OCI-LY1 (cell line): ENCODE data around the gene DDX49.
"Not testable (repeated sequence)": the region's sequence is repeated elsewhere in the genome, so short reads cannot be mapped to it uniquely, and the experiment has no call there.

Source experiments
- H2AFZ ChIP-seq: fragments of 200-600 bp; sonication (generic), shearing (Covaris generic); 2 replicates; pipeline ENCODE4 v1.6.0; 2014; ENCODE audit warnings: antibody characterized with exemption, mild to moderate bottlenecking, low read length
- H3F3A ChIP-seq: fragments of 200-600 bp; sonication (generic), shearing (Covaris generic); 2 replicates; pipeline ENCODE4 v1.6.0; 2014; ENCODE audit warnings: mild to moderate bottlenecking, antibody characterized with exemption, low read length, moderate library complexity; ENCODE audit not compliant: insufficient read depth
- H3K27ac ChIP-seq: fragments of 200-600 bp; sonication (generic); 2 replicates; pipeline ENCODE4 v1.5.1; 2014; ENCODE audit warnings: low read length, mixed run types, mild to moderate bottlenecking, low read depth; ENCODE audit not compliant: poor library complexity, severe bottlenecking
- H3K27me3 ChIP-seq: fragments of 200-600 bp; sonication (generic); 2 replicates; pipeline ENCODE4 v1.6.0; 2014; ENCODE audit warnings: antibody characterized with exemption, mild to moderate bottlenecking, low read length, moderate library complexity; ENCODE audit not compliant: insufficient read depth
- H3K36me3 ChIP-seq: fragments of 200-600 bp; sonication (generic); 2 replicates; pipeline ENCODE4 v1.6.1; 2014; ENCODE audit warnings: mild to moderate bottlenecking, antibody characterized with exemption, low read length, moderate library complexity, mixed read lengths; ENCODE audit not compliant: insufficient read depth
- H3K4me1 ChIP-seq: fragments of 200-600 bp; sonication (generic); 2 replicates; pipeline ENCODE4 v1.5.1; 2014; ENCODE audit warnings: mild to moderate bottlenecking, low read length, moderate library complexity; ENCODE audit not compliant: insufficient read depth, severe bottlenecking
- H3K4me2 ChIP-seq: fragments of 200-600 bp; sonication (generic), shearing (Covaris generic); 2 replicates; pipeline ENCODE4 v1.6.1; 2014; ENCODE audit warnings: low read length
- H3K4me3 ChIP-seq: fragments of 200-600 bp; sonication (generic); 2 replicates; pipeline ENCODE4 v1.5.1; 2014; ENCODE audit warnings: low read length, low read depth, mild to moderate bottlenecking, mixed read lengths; ENCODE audit not compliant: poor library complexity, severe bottlenecking
- H3K79me2 ChIP-seq: fragments of 200-600 bp; shearing (Covaris generic); 2 replicates; pipeline ENCODE4 v1.6.1; 2016; ENCODE audit warnings: mixed run types, low read length, mixed read lengths; ENCODE audit not compliant: insufficient read depth
- H3K9ac ChIP-seq: fragments of 200-600 bp; sonication (generic), shearing (Covaris generic); 2 replicates; pipeline ENCODE4 v1.6.1; 2014; ENCODE audit warnings: mild to moderate bottlenecking, low read length, mixed read lengths
- H3K9me2 ChIP-seq: fragments of 200-600 bp; sonication (generic), shearing (Covaris generic); 2 replicates; pipeline ENCODE4 v1.6.1; 2014; ENCODE audit warnings: low read depth, mild to moderate bottlenecking, low read length, mixed read lengths
- H3K9me3 ChIP-seq: fragments of 200-600 bp; shearing (Covaris generic); 2 replicates; pipeline ENCODE4 v1.6.1; 2014; ENCODE audit warnings: low read length, mixed read lengths
- H4K20me1 ChIP-seq: fragments of 200-600 bp; sonication (generic), shearing (Covaris generic); 2 replicates; pipeline ENCODE4 v1.6.0; 2016; ENCODE audit warnings: mild to moderate bottlenecking, low read length; ENCODE audit not compliant: insufficient read depth
- EZH2 ChIP-seq: fragments of 200-600 bp; sonication (generic), shearing (Covaris generic); IDR thresholded peaks from 2 replicates; pipeline ENCODE4 v1.8.0; 2017; ENCODE audit warnings: borderline replicate concordance, mixed run types, mild to moderate bottlenecking, antibody characterized with exemption, low read length, moderate library complexity, mixed read lengths
- TF ChIP-seq, protein P1 (sequence below): fragments of 200-600 bp; sonication (generic), shearing (Covaris generic); IDR thresholded peaks from 2 replicates; pipeline ENCODE4 v1.5.1; 2017; ENCODE audit warnings: mild to moderate bottlenecking, antibody characterized with exemption, low read length, moderate library complexity, mixed read lengths

The DDX49 gene

GRCh38 chr19:18913466-18913865 lies 6.0 kb upstream of the DDX49 start:
- H3K4me2 ChIP-seq, result no peak overlapping the region
- no peak overlapping the region for H3K9ac ChIP-seq
- H3K79me2 ChIP-seq, result peaks cover 11% of the 10 kb centered on the region
- no peak overlapping the region for H3K27ac ChIP-seq
- peaks cover 17% of the 10 kb centered on the region for H3K4me1 ChIP-seq
- peaks cover 56% of the 10 kb centered on the region for H3K36me3 ChIP-seq
- TF ChIP-seq EZH2, result no peak
- TF ChIP-seq, protein P1, sequence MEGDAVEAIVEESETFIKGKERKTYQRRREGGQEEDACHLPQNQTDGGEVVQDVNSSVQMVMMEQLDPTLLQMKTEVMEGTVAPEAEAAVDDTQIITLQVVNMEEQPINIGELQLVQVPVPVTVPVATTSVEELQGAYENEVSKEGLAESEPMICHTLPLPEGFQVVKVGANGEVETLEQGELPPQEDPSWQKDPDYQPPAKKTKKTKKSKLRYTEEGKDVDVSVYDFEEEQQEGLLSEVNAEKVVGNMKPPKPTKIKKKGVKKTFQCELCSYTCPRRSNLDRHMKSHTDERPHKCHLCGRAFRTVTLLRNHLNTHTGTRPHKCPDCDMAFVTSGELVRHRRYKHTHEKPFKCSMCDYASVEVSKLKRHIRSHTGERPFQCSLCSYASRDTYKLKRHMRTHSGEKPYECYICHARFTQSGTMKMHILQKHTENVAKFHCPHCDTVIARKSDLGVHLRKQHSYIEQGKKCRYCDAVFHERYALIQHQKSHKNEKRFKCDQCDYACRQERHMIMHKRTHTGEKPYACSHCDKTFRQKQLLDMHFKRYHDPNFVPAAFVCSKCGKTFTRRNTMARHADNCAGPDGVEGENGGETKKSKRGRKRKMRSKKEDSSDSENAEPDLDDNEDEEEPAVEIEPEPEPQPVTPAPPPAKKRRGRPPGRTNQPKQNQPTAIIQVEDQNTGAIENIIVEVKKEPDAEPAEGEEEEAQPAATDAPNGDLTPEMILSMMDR, result no peak
- H3F3A ChIP-seq, result no peaks in the 10 kb centered on the region
- H2AFZ ChIP-seq, result no peak overlapping the region
- no peaks in the 10 kb centered on the region for H4K20me1 ChIP-seq
- H3K27me3 ChIP-seq, result no peaks in the 10 kb centered on the region
- H3K9me2 ChIP-seq, result no peaks in the 10 kb centered on the region
- H3K4me3 ChIP-seq, result no peak overlapping the region
- no peaks in the 10 kb centered on the region for H3K9me3 ChIP-seq

GRCh38 chr19:18915639-18916038 lies 3.9 kb upstream of the DDX49 start:
- no peak overlapping the region for H3K27ac ChIP-seq
- H3K36me3 ChIP-seq, result peaks cover 40% of the 10 kb centered on the region
- H3K9me2 ChIP-seq, result no peaks in the 10 kb centered on the region
- TF ChIP-seq, protein P1, result peak; percentile 63
- TF ChIP-seq EZH2, result no peak
- no peak overlapping the region for H3K9ac ChIP-seq
- no peaks in the 10 kb centered on the region for H3K9me3 ChIP-seq
- peaks cover 21% of the 10 kb centered on the region for H3K79me2 ChIP-seq
- H3F3A ChIP-seq, result no peaks in the 10 kb centered on the region
- H2AFZ ChIP-seq, result no peak overlapping the region
- H3K4me2 ChIP-seq, result no peak overlapping the region
- no peaks in the 10 kb centered on the region for H3K27me3 ChIP-seq
- H3K4me3 ChIP-seq, result no peak overlapping the region
- no peaks in the 10 kb centered on the region for H4K20me1 ChIP-seq
- H3K4me1 ChIP-seq, result peaks cover 25% of the 10 kb centered on the region

DNA sequence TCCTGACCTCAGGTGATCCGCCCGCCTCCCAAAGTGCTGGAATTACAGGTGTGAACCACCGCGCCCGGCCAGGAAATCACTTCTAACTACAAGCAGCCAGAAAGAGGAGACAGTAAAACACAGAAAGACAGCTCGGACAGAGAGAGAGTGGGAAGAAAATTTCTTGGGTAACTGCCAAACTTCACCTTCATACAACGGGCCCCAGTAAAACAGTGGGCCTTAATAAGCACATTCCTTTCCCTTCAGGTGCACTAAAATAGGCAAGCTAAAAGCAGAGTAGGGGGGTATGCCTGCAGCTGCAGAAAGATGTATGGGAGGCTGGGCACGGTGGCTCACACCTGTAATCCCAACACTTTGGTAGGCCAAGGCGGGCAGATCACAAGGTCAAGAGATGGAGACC lies 1.9 kb upstream of the DDX49 start:
- H3K9me2 ChIP-seq, H4K20me1 ChIP-seq, H3K27ac ChIP-seq, H3K9me3 ChIP-seq, H3K9ac ChIP-seq, H3F3A ChIP-seq, H3K27me3 ChIP-seq, H2AFZ ChIP-seq: not testable (repeated sequence)
- Histone ChIP-seq H3K36me3 (peaks cover 42% of the 10 kb centered on the region), H3K4me3 (peak overlapping the region; percentile 94), H3K4me2 (peak overlapping the region; percentile 75), H3K4me1 (peaks cover 31% of the 10 kb centered on the region), H3K79me2 (peaks cover 21% of the 10 kb centered on the region)

- H3K79me2 ChIP-seq, result peaks cover 19% of the 10 kb centered on the region
- H3K36me3 ChIP-seq, result peaks cover 45% of the 10 kb centered on the region
- no peaks in the 10 kb centered on the region for H3K9me2 ChIP-seq
- no peaks in the 10 kb centered on the region for H4K20me1 ChIP-seq
- no peaks in the 10 kb centered on the region for H3F3A ChIP-seq
- H3K4me1 ChIP-seq, result peaks cover 31% of the 10 kb centered on the region
- peak overlapping the region; percentile 94 for H3K4me3 ChIP-seq
- H3K9ac ChIP-seq, result peak overlapping the region; percentile 87
- TF ChIP-seq, protein P1, result no peak
- no peak for TF ChIP-seq EZH2
- H3K4me2 ChIP-seq, result peak overlapping the region; percentile 90
- no peak overlapping the region for H3K27ac ChIP-seq
- H3K27me3 ChIP-seq, result no peaks in the 10 kb centered on the region
- H3K9me3 ChIP-seq, result no peaks in the 10 kb centered on the region
- H2AFZ ChIP-seq, result no peak overlapping the region
Observed at GRCh38 chr19:18919900-18920214, 342 bp downstream of the DDX49 start.
